GM12878 (cell line): ENCODE results near the gene MDM4.

Source experiments
- CTCF ChIP-seq, 3 experiments: IDR thresholded peaks in 2 of 3; conservative IDR thresholded peaks in 1 of 3; 2 replicates each; pipeline ENCODE4 v1.5.1; 2011; ENCODE audit warnings: low read depth in 3 of 3, low read length in 3 of 3, mild to moderate bottlenecking in 3 of 3, control low read depth in 2 of 3, moderate library complexity in 2 of 3, inconsistent platforms in 1 of 3, mixed read lengths in 1 of 3; ENCODE audit not compliant: control insufficient read depth in 2 of 3, insufficient read depth in 1 of 3; ENCODE audit errors: extremely low read depth in 1 of 3
- EGR1 ChIP-seq, 2 experiments: IDR thresholded peaks; 1 replicate in 1 of 2; 2 replicates in 1 of 2; pipeline ENCODE4 v1.6.1; 2011 to 2012; ENCODE audit warnings: low read depth in 2 of 2, low read length in 2 of 2, borderline replicate concordance in 1 of 2, mild to moderate bottlenecking in 1 of 2, moderate library complexity in 1 of 2
- SMAD1 ChIP-seq: fragments of 450-650 bp; IDR thresholded peaks from 2 replicates; pipeline ENCODE4 v1.6.1; 2018; ENCODE audit warnings: mild to moderate bottlenecking, low read depth; ENCODE audit not compliant: partially characterized antibody

- TF ChIP-seq CTCF (IDR thresholded peaks at IDR 0.05 in 2 of 3, conservative IDR thresholded peaks at IDR 0.05 in 1 of 3; ENCODE audit: control insufficient read depth in 2 of 3, extremely low read depth in 1 of 3, insufficient read depth in 1 of 3, low read depth in 3 of 3, low read length in 3 of 3) (no peak), SMAD1 (no peak), EGR1 (IDR thresholded peaks at IDR 0.05; ENCODE audit: borderline replicate concordance in 1 of 2, low read depth in 2 of 2, low read length in 2 of 2) (no peak)
These were observed 32.1 kb downstream of the MDM4 start for GRCh38 chr1:204548265-204548664.
